Erythroblast (primary cell): Measurements from ENCODE around the gene PAK5.

ENCODE experiments used
- GATA1 ChIP-seq: IDR thresholded peaks from 2 replicates; pipeline ENCODE4 v1.6.1; 2011; ENCODE audit warnings: low read depth, mild to moderate bottlenecking, control low read depth, low read length, moderate library complexity
- POLR2A ChIP-seq: IDR thresholded peaks from 2 replicates; pipeline ENCODE4 v1.6.1; 2011; ENCODE audit warnings: mild to moderate bottlenecking, low read length

- TF ChIP-seq POLR2A (no peak), GATA1 (no peak)
These were observed 332.5 kb downstream of the PAK5 start for GRCh38 chr20:9506280-9506821.
